ENCODE measurements around the gene ENKD1. TPM values are rescaled to one million over a fixed set of nuclear protein-coding genes. Genes with fewer than 3 reads are reported as not detected.

ENKD1 gene
- total RNA-seq, 2 donors from 2014 or later = 20.6 to 29.1 TPM

GRCh38 chr16:67668495-67669157, 2.1 kb upstream of the ENKD1 start:
- Histone ChIP-seq H3K27ac (peak overlapping the region in 1 of 2 donors; percentile 79), H3K4me1 (replicated peaks) (peaks cover 13% of the 10 kb centered on the region), H3K9me3 (no peaks in the 10 kb centered on the region), H3K4me3 (no peak overlapping the region), H3K36me3 (no peaks in the 10 kb centered on the region), H3K27me3 (replicated peaks; ENCODE audit: insufficient read depth) (no peaks in the 10 kb centered on the region)
- intact Hi-C loops (cut with DNase I) = loop anchor here (10.0 kb wide), 1 partner anchor 144 kb away; the partner anchor contains the start of gene RIPOR1
- DNase-seq (ENCODE audit: low spot score) = no peak
- TF ChIP-seq POLR2A (IDR thresholded peaks at IDR 0.05) = no peak
- TF ChIP-seq CTCF (IDR thresholded peaks at IDR 0.05) = no peak
- TF ChIP-seq POLR2AphosphoS5 (IDR thresholded peaks at IDR 0.05) = no peak
- WGBS = 83% methylated on average over 6 of the region's 6 CpGs

GRCh38 chr16:67667817-67668494, 1.4 kb upstream of the ENKD1 start:
- no peaks in the 10 kb centered on the region for H3K27me3 ChIP-seq (replicated peaks; ENCODE audit: insufficient read depth)
- H3K27ac ChIP-seq = peak overlapping the region; percentile 79 to 81
- DNase-seq (ENCODE audit: low spot score) = peak; percentile 86
- intact Hi-C loops (cut with DNase I) = loop anchor here (1.0 to 10.0 kb wide), 2 partner anchors 105 to 143 kb away; partner anchors contain the start of gene RIPOR1
- H3K9me3 ChIP-seq = no peaks in the 10 kb centered on the region
- WGBS = 19% methylated on average over 16 of the region's 18 CpGs
- peak; percentile 87 for TF ChIP-seq POLR2AphosphoS5 (IDR thresholded peaks at IDR 0.05)
- no peak for TF ChIP-seq POLR2A (IDR thresholded peaks at IDR 0.05)
- peak; percentile 52 to 97 (median 87) for TF ChIP-seq CTCF (IDR thresholded peaks at IDR 0.05)
- H3K4me1 ChIP-seq (replicated peaks) = peaks cover 7% of the 10 kb centered on the region
- H3K36me3 ChIP-seq = no peaks in the 10 kb centered on the region
- peak overlapping the region; percentile 67 to 85 for H3K4me3 ChIP-seq

- no peak for DNase-seq (ENCODE audit: low spot score)
- Histone ChIP-seq H3K9me3 (no peaks in the 10 kb centered on the region), H3K4me3 (peak overlapping the region; percentile 67 to 85), H3K27ac (peak overlapping the region; percentile 79 to 81), H3K36me3 (no peaks in the 10 kb centered on the region), H3K4me1 (replicated peaks) (peaks cover 7% of the 10 kb centered on the region), H3K27me3 (replicated peaks; ENCODE audit: insufficient read depth) (no peaks in the 10 kb centered on the region)
- intact Hi-C loops (cut with DNase I) = loop anchor here (1.0 to 10.0 kb wide), 2 partner anchors 104 to 143 kb away; partner anchors contain the start of gene RIPOR1
- no peak for TF ChIP-seq POLR2A (IDR thresholded peaks at IDR 0.05)
- no peak for TF ChIP-seq CTCF (IDR thresholded peaks at IDR 0.05)
- no peak for TF ChIP-seq POLR2AphosphoS5 (IDR thresholded peaks at IDR 0.05)
- WGBS = 50% methylated on average over 10 of the region's 10 CpGs
These were observed 885 bp upstream of the ENKD1 start for GRCh38 chr16:67667453-67667816.

GRCh38 chr16:67666032-67666551, 458 bp downstream of the ENKD1 start:
- H3K4me1 ChIP-seq (replicated peaks) = peaks cover 11% of the 10 kb centered on the region
- peak overlapping the region; percentile 67 to 85 for H3K4me3 ChIP-seq
- TF ChIP-seq CTCF (IDR thresholded peaks at IDR 0.05) = no peak
- TF ChIP-seq POLR2AphosphoS5 (IDR thresholded peaks at IDR 0.05) = no peak
- TF ChIP-seq POLR2A (IDR thresholded peaks at IDR 0.05) = no peak
- no peaks in the 10 kb centered on the region for H3K9me3 ChIP-seq
- H3K27me3 ChIP-seq (replicated peaks; ENCODE audit: insufficient read depth) = no peaks in the 10 kb centered on the region
- H3K27ac ChIP-seq = peak overlapping the region; percentile 79 to 81
- intact Hi-C loops (cut with DNase I) = loop anchor here (10.0 kb wide), 1 partner anchor 141 kb away; the partner anchor contains the start of gene RIPOR1
- under 1% methylated on average over 45 of the region's 46 CpGs for WGBS
- DNase-seq (ENCODE audit: low spot score) = no peak
- no peaks in the 10 kb centered on the region for H3K36me3 ChIP-seq

Data from prostate gland (tissue), 2 donors.